ENCODE measurements around the gene DDX19B. TPM values are rescaled to one million over a fixed set of nuclear protein-coding genes. Genes with fewer than 3 reads are reported as not detected.
A peak's percentile ranks its signal among the peaks of the same experiment; 100 is the strongest.

DDX19B gene
- total and polyA plus RNA-seq, 9 of the 15 experiments (the other 6 are each of a cell fraction or from before 2014, with no cell fraction given), result 7.0 to 32.9 (median 19.3) TPM

DNA sequence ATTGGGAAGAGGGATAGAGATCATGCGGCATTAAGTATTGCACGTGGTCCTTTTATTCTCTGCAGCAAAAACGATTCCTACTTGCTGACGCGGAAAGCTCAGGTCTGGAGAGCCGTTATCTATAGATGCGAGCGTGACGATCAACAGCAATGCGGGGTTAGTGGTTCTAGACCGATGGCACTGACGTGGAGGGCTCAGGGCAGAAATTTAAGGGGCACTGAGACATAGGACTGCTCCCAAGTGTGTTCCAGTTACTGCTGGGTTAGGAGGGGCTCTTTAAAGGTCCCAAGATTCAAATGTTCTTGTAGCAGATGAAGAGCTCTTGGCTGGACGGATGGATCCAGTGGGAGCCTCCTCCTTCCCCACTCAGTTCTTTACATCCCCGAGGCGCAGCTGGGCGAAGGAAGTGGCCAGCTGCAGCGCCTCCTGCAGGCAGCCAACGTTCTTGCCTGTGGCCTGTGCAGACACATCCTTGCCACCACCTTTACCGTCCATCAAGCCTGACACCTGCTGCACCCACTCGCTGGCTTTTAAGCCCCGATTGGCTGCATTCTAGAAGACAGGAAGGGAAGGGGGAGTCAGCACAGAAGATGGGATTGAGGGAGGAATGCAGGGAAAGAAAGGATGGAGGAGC is 46.5 kb upstream of the DDX19B start (continued):
- no peak for TF ChIP-seq EP400 (IDR thresholded peaks at IDR 0.05)
- TF ChIP-seq HNRNPLL (IDR thresholded peaks at IDR 0.05; ENCODE audit: low read depth, low read length, poor library complexity, severe bottlenecking), result no peak
- no peak for TF ChIP-seq SMARCA5 (IDR thresholded peaks at IDR 0.05)
- TF ChIP-seq, protein P1, sequence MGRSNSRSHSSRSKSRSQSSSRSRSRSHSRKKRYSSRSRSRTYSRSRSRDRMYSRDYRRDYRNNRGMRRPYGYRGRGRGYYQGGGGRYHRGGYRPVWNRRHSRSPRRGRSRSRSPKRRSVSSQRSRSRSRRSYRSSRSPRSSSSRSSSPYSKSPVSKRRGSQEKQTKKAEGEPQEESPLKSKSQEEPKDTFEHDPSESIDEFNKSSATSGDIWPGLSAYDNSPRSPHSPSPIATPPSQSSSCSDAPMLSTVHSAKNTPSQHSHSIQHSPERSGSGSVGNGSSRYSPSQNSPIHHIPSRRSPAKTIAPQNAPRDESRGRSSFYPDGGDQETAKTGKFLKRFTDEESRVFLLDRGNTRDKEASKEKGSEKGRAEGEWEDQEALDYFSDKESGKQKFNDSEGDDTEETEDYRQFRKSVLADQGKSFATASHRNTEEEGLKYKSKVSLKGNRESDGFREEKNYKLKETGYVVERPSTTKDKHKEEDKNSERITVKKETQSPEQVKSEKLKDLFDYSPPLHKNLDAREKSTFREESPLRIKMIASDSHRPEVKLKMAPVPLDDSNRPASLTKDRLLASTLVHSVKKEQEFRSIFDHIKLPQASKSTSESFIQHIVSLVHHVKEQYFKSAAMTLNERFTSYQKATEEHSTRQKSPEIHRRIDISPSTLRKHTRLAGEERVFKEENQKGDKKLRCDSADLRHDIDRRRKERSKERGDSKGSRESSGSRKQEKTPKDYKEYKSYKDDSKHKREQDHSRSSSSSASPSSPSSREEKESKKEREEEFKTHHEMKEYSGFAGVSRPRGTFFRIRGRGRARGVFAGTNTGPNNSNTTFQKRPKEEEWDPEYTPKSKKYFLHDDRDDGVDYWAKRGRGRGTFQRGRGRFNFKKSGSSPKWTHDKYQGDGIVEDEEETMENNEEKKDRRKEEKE (IDR thresholded peaks at IDR 0.05; ENCODE audit: borderline replicate concordance in 1 of 2, control insufficient read depth in 1 of 2, low read depth in 2 of 2, low read length in 1 of 2), result no peak
- TF ChIP-seq MEIS2 (IDR thresholded peaks at IDR 0.05; ENCODE audit: partially characterized antibody), result peak; percentile 80
- no peak for TF ChIP-seq CBX5 (IDR thresholded peaks at IDR 0.05; ENCODE audit: borderline replicate concordance, low read depth)
- TF ChIP-seq MNT (conservative IDR thresholded peaks at IDR 0.05), result no peak
- TF ChIP-seq SAP30 (IDR thresholded peaks at IDR 0.05; ENCODE audit: borderline replicate concordance, insufficient read depth, low read depth, low read length, poor library complexity, severe bottlenecking), result no peak
- no peak for TF ChIP-seq AFF1 (IDR thresholded peaks at IDR 0.05; ENCODE audit: low read depth in 1 of 2, partially characterized antibody in 2 of 2)
- TF ChIP-seq ZBTB33 (CRISPR knock-in tag; IDR thresholded peaks at IDR 0.05), result peak; percentile 55; the same call in 1 of the 2 replicates
- no peak for TF ChIP-seq ZNF408 (CRISPR knock-in tag; IDR thresholded peaks at IDR 0.05; ENCODE audit: low read depth)
- TF ChIP-seq GTF2E2 (tag; IDR thresholded peaks at IDR 0.05), result no peak
- TF ChIP-seq, protein P2, sequence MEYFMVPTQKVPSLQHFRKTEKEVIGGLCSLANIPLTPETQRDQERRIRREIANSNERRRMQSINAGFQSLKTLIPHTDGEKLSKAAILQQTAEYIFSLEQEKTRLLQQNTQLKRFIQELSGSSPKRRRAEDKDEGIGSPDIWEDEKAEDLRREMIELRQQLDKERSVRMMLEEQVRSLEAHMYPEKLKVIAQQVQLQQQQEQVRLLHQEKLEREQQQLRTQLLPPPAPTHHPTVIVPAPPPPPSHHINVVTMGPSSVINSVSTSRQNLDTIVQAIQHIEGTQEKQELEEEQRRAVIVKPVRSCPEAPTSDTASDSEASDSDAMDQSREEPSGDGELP (CRISPR knock-in tag; IDR thresholded peaks at IDR 0.05; ENCODE audit: borderline replicate concordance), result peak; percentile 69; the same call in 1 of the 2 replicates

All from K562 (cell line).